ENCODE results near the gene TOGARAM1. TPM values are rescaled to one million over a fixed set of nuclear protein-coding genes. Genes with fewer than 3 reads are reported as not detected.

TOGARAM1 gene
- total and polyA plus RNA-seq, 9 of the 15 experiments (the other 6 are each of a cell fraction or from before 2014, with no cell fraction given), result 1.3 to 6.4 (median 3.7) TPM

DNA sequence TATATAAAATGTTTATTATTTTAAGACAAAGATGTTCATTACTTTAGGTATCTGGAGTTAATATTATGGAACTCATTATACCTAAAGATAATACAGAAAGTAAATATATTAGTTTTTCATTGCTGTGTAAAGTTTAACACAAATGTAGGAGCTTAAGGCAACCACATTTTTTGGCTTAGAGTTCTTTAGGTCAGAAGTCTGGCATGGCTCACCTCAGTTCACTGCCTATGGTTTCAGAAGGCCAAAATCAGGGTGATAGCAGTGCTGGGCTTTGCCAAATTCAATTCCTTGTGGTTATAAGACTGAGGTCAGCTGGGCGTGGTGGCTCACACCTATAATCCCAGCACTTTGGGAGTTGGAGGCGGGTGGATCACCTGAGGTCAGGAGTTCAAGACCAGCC, 86.4 kb downstream of the TOGARAM1 start:
- ChIA-PET CTCF (ENCODE audit: low intra/inter-chr PET ratio) (no interaction called here), POLR2A (no interaction called here)
- WGBS (ENCODE audit: insufficient coverage, low coverage, missing lambda C conversion rate), result 83% methylated on average over 1 of the region's 2 CpGs
- Histone ChIP-seq H3K4me2 (ENCODE audit: insufficient read depth, low read length) (no peak overlapping the region), H3K9me1 (ENCODE audit: control insufficient read depth, insufficient read depth, low read length) (no peaks in the 10 kb centered on the region), H3K79me2 (ENCODE audit: control insufficient read depth, insufficient read depth, low read length) (no peaks in the 10 kb centered on the region), H3K36me3 (ENCODE audit: control insufficient read depth, insufficient read depth, low read length) (peaks cover 15% of the 10 kb centered on the region; the same call in 1 of the 3 replicates), H3K27ac (ENCODE audit: extremely low read depth, low read depth, low read length) (no peak overlapping the region), H4K20me1 (replicated peaks; ENCODE audit: control insufficient read depth, insufficient read depth, low read length) (no peaks in the 10 kb centered on the region), H3K9ac (ENCODE audit: insufficient read depth in 1 of 2, low read depth in 2 of 2, low read length in 2 of 2) (no peak overlapping the region), H3K4me3 (no peak overlapping the region), H3K27me3 (ENCODE audit: control insufficient read depth in 2 of 2, insufficient read depth in 2 of 2, low read length in 2 of 2) (no peaks in the 10 kb centered on the region), H3K4me1 (replicated peaks in 1 of 2; ENCODE audit: control insufficient read depth in 2 of 2, insufficient read depth in 2 of 2, low read length in 2 of 2) (no peaks in the 10 kb centered on the region), H3K9me3 (replicated peaks; ENCODE audit: control insufficient read depth, insufficient read depth, low read depth, low read length) (no peaks in the 10 kb centered on the region), H2AFZ (ENCODE audit: low read depth, low read length) (no peak overlapping the region)
- ATAC-seq, result no peak
- intact Hi-C loops (cut with micrococcal nuclease) (no loop called here), in situ Hi-C loops (cut with MboI) (no loop called here)
- no peak for FAIRE-seq
- BruUV-seq (replicated peaks), result no TSS peak
- TF ChIP-seq, protein P1, sequence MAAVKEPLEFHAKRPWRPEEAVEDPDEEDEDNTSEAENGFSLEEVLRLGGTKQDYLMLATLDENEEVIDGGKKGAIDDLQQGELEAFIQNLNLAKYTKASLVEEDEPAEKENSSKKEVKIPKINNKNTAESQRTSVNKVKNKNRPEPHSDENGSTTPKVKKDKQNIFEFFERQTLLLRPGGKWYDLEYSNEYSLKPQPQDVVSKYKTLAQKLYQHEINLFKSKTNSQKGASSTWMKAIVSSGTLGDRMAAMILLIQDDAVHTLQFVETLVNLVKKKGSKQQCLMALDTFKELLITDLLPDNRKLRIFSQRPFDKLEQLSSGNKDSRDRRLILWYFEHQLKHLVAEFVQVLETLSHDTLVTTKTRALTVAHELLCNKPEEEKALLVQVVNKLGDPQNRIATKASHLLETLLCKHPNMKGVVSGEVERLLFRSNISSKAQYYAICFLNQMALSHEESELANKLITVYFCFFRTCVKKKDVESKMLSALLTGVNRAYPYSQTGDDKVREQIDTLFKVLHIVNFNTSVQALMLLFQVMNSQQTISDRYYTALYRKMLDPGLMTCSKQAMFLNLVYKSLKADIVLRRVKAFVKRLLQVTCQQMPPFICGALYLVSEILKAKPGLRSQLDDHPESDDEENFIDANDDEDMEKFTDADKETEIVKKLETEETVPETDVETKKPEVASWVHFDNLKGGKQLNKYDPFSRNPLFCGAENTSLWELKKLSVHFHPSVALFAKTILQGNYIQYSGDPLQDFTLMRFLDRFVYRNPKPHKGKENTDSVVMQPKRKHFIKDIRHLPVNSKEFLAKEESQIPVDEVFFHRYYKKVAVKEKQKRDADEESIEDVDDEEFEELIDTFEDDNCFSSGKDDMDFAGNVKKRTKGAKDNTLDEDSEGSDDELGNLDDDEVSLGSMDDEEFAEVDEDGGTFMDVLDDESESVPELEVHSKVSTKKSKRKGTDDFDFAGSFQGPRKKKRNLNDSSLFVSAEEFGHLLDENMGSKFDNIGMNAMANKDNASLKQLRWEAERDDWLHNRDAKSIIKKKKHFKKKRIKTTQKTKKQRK (IDR thresholded peaks at IDR 0.05; ENCODE audit: borderline replicate concordance, low read depth, low read length), result no peak
- TF ChIP-seq SIN3B (IDR thresholded peaks at IDR 0.05; ENCODE audit: low read depth) (no peak), PTRF (tag; IDR thresholded peaks at IDR 0.05) (no peak), TBP (optimal IDR thresholded peaks at IDR 0.05; ENCODE audit: low read depth, low read length) (no peak), EP400 (IDR thresholded peaks at IDR 0.05) (no peak), TCF3 (CRISPR knock-in tag; IDR thresholded peaks at IDR 0.05) (no peak), DMBX1 (CRISPR knock-in tag; IDR thresholded peaks at IDR 0.05; ENCODE audit: borderline replicate concordance) (no peak), ZNF174 (CRISPR knock-in tag; IDR thresholded peaks at IDR 0.05) (no peak), SIRT6 (IDR thresholded peaks at IDR 0.05; ENCODE audit: low read depth, low read length) (no peak), HMGXB4 (CRISPR knock-in tag; IDR thresholded peaks at IDR 0.05) (no peak), GTF2E2 (tag; IDR thresholded peaks at IDR 0.05) (no peak), MAFF (IDR thresholded peaks at IDR 0.05; ENCODE audit: low read length) (no peak), CTCFL (IDR thresholded peaks at IDR 0.05; ENCODE audit: borderline replicate concordance, insufficient read depth, low read depth, low read length, poor library complexity, severe bottlenecking) (no peak)
- no peak for DNase-seq (ENCODE audit: extremely low read depth in 1 of 4, low spot score in 3 of 4)
